GM06990 (cell line): ENCODE measurements around the gene CFP.

Source experiments
- DNase-seq: peaks from one replicate; pipeline ENCODE4 v3.0.0-alpha.2; 2011; ENCODE audit not compliant: insufficient read length; ENCODE audit errors: extremely low read depth
- H3K27me3 ChIP-seq: replicated peaks from 2 replicates; pipeline ENCODE4 v1.6.0; 2011; ENCODE audit warnings: low read length; ENCODE audit not compliant: control insufficient read depth, insufficient read depth
- H3K36me3 ChIP-seq: 2 replicates; pipeline ENCODE4 v1.5.1; 2011; ENCODE audit warnings: low read length; ENCODE audit not compliant: control insufficient read depth, insufficient read depth
- H3K4me3 ChIP-seq: replicated peaks from 2 replicates; pipeline ENCODE4 v1.5.1; 2011; ENCODE audit warnings: low read depth, mild to moderate bottlenecking, control low read depth, low read length
- TF ChIP-seq, protein P1 (sequence below): IDR thresholded peaks from 2 replicates; pipeline ENCODE4 v1.5.1; 2011; ENCODE audit warnings: low read length, control low read depth, mild to moderate bottlenecking, inconsistent platforms; ENCODE audit not compliant: insufficient read depth, poor library complexity, severe bottlenecking

The CFP gene

DNA sequence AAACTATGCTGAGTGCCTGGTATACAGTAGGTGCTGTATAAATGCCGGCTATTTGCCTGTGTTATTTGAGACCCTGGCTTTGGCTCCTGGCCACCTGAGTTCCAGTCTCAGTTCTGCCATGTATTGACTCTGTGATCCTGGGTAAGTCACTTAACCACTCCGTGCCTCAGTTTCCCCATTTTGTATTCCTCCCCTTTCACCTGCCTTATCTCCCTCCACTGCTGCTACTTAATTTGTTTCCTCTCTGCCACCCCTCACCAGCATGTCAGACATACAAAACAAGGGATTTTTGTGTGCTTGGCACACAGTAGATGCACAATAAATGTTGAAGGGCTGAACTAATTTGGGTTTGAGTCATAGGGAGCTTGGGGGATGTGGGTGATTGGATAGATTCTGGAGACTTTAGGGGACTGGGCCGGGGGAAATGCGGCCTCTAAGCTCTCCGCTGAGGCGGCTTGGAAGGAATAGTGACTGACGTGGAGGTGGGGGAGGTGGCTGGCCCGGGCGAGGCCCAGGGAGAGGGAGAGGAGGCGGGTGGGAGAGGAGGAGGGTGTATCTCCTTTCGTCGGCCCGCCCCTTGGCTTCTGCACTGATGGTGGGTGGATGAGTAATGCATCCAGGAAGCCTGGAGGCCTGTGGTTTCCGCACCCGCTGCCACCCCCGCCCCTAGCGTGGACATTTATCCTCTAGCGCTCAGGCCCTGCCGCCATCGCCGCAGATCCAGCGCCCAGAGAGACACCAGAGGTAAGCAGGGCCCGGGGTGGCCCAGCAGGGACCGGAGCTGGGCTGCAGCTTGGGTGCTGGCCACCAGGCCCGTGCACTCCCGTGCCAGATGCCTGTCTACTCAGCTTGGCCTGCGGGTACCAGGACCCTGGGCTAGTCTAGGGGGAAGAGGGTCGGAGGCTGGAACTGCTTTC is 47.7 kb downstream of the CFP start, which contains the start of gene TIMP1:
TSS of gene TIMP1 (plus strand) at position 706 of the 917 bp plus-strand sequence. CDS start 980 bp downstream, outside the sequence.
- peaks cover 2% of the 10 kb centered on the region; the same call in 1 of the 2 replicates for H3K36me3 ChIP-seq
- peak within 1 kb of the TSS; percentile 63 for H3K4me3 ChIP-seq
- TF ChIP-seq, protein P1, sequence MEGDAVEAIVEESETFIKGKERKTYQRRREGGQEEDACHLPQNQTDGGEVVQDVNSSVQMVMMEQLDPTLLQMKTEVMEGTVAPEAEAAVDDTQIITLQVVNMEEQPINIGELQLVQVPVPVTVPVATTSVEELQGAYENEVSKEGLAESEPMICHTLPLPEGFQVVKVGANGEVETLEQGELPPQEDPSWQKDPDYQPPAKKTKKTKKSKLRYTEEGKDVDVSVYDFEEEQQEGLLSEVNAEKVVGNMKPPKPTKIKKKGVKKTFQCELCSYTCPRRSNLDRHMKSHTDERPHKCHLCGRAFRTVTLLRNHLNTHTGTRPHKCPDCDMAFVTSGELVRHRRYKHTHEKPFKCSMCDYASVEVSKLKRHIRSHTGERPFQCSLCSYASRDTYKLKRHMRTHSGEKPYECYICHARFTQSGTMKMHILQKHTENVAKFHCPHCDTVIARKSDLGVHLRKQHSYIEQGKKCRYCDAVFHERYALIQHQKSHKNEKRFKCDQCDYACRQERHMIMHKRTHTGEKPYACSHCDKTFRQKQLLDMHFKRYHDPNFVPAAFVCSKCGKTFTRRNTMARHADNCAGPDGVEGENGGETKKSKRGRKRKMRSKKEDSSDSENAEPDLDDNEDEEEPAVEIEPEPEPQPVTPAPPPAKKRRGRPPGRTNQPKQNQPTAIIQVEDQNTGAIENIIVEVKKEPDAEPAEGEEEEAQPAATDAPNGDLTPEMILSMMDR = no peak
- H3K27me3 ChIP-seq = no peaks in the 10 kb centered on the region
- peak; percentile 81 for DNase-seq

DNA sequence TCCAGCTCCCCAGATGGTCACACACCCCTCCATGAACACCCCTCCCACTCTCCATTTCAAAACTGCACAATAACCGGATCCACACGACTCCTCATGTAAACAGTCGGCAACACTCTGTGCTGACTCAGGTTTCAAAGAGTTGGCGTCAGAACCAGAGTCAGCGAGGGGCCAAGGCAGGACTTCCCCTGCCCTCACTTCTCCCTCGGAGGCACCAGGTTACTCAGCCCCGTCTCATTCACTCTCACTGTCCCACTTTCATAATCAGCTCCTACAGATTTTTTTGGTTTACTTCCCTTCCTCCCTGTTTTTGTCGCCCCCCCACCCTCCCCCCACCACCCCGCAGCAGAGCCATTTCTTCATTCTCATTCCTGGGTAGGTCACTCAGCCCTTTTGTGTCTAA is 50.2 kb downstream of the CFP start:
- no peak for DNase-seq
- TF ChIP-seq, protein P1 = no peak

DNA sequence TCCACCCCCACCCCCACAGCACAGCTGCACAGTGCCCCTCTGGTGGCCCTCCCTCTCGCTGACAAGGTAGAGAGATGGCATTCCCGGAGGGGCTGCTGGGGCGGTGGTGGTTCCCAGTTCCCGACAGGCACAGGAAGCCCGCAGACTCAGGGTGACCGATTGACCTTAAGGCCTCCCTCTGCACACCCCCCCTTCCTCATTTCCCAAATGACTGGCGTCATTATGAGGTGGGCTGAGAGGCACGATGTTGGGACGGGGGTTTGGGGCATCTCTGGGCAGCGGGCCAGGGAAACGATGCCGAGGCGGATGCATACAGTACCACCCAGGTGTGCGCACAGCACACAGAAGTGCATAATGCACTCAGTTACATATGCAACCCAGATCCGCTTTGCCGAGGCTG is 51.0 kb downstream of the CFP start:
- no peaks in the 10 kb centered on the region for H3K36me3 ChIP-seq
- H3K27me3 ChIP-seq = no peaks in the 10 kb centered on the region
- H3K4me3 ChIP-seq = no peak overlapping the region
- TF ChIP-seq, protein P1 = no peak
- DNase-seq = no peak

More for the DNA sequence above, 50.2 kb downstream of the CFP start:
- H3K4me3 ChIP-seq = no peak overlapping the region
- no peaks in the 10 kb centered on the region for H3K27me3 ChIP-seq
- H3K36me3 ChIP-seq = no peaks in the 10 kb centered on the region

DNA sequence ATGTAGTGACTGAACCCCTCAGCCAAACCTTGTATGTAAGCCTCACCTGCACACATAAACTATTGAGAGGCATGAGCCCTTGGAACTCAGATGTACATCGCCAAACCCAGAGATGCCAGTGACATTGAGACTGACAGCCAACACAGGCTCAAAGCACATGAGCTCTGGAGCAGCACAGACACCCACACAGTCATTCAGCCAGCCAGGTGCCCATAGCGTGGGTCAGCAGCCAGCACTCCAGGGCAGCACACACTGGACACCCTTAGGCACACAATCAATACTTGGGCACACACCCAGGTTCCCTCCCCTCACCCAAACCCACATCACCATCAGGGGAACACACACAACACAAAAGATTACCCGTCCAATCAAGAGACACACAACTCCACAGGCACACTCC is 51.8 kb downstream of the CFP start:
- DNase-seq = no peak
- TF ChIP-seq, protein P1 = no peak
- Histone ChIP-seq H3K27me3 (no peaks in the 10 kb centered on the region), H3K36me3 (no peaks in the 10 kb centered on the region), H3K4me3 (no peak overlapping the region)

DNA sequence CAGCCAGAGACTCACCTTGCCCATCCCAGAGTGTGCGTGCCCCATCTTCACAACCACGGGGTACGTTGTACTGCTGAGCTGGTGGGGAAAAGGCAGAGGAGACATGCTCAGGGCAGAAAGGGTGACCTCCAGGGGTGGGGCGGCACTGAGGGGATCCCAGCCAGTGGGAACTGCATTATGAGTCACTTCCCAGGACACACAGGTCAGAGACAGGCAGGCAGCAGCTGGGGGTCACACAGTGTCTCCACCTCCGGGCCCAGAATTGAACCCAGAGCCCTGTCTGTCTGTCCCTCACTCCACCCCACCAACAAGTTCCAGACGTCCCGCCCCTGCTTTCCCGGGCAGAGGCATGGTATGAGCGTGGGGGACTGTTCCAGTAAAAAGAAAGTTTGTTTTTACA is 52.3 kb downstream of the CFP start:
- no peaks in the 10 kb centered on the region for H3K36me3 ChIP-seq
- H3K4me3 ChIP-seq = no peak overlapping the region
- no peaks in the 10 kb centered on the region for H3K27me3 ChIP-seq
- DNase-seq = no peak
- TF ChIP-seq, protein P1 = no peak
